ENCODE data around the gene KCND3. TPM values are rescaled to one million over a fixed set of nuclear protein-coding genes. Genes with fewer than 3 reads are reported as not detected.

The KCND3 gene
- total RNA-seq, 4 donors from 2014 or later = 4.8 to 11.1 (median 5.7) TPM

DNA sequence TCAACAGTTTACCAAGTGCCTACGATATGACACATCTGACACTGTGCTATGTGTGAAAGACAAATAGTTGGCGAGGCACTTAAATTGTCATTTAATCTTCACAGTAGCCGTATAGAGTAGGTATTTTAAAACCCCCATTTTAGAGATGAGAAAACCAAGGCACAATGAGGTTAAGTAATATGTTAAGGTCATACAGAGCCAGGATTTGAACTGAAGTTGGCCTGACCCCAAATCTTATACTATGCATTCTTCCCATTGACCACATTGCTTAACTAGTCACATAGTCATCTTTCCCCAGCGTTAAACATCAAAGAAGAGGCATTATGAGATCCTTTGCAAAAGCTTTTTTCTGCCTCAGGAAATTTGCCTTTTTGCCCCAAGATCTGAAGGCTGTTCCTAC is 254.1 kb downstream of the KCND3 start:
- TF ChIP-seq, protein P1, sequence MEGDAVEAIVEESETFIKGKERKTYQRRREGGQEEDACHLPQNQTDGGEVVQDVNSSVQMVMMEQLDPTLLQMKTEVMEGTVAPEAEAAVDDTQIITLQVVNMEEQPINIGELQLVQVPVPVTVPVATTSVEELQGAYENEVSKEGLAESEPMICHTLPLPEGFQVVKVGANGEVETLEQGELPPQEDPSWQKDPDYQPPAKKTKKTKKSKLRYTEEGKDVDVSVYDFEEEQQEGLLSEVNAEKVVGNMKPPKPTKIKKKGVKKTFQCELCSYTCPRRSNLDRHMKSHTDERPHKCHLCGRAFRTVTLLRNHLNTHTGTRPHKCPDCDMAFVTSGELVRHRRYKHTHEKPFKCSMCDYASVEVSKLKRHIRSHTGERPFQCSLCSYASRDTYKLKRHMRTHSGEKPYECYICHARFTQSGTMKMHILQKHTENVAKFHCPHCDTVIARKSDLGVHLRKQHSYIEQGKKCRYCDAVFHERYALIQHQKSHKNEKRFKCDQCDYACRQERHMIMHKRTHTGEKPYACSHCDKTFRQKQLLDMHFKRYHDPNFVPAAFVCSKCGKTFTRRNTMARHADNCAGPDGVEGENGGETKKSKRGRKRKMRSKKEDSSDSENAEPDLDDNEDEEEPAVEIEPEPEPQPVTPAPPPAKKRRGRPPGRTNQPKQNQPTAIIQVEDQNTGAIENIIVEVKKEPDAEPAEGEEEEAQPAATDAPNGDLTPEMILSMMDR (IDR thresholded peaks at IDR 0.05; ENCODE audit: low read depth) = no peak

DNA sequence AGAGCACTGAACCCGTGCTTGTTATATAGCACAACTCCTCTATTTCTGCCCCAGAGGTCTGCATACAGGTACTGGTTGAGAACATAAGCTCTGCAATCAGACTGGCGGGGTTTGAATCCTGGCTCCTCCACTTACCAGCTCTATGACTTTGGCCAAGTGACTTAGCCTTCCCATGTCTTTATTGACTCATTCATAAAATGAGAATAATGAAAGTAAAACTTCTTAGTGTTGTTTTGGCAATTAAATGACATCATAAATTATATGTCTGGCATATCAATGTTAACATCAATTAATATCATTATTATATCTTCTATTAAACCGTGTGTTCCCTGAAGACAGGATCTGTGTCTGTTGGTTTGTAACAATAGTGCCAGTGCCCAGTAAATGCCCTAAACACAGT is 254.6 kb downstream of the KCND3 start:
- TF ChIP-seq, protein P1 (IDR thresholded peaks at IDR 0.05; ENCODE audit: low read depth) = no peak

DNA sequence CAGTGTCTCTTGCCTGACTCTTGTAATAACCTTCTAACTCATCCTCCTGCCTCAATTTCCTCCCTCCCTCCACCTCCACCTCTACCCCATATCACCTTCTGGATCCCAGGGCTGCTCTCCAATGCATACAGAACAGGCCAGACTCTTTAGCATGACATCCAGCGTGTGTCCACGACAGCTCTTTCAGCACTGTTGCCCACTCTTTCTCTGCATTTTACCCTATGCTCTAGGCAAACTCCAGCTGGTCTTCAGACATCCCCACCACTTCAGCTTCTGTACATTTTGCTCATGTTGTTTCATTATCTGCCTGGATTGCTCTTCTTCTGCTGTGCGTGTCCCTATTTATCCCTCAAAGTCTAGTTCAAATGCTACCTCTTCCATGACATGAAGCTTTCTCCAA is 255.0 kb downstream of the KCND3 start:
- TF ChIP-seq, protein P1 (IDR thresholded peaks at IDR 0.05; ENCODE audit: low read depth) = no peak

DNA sequence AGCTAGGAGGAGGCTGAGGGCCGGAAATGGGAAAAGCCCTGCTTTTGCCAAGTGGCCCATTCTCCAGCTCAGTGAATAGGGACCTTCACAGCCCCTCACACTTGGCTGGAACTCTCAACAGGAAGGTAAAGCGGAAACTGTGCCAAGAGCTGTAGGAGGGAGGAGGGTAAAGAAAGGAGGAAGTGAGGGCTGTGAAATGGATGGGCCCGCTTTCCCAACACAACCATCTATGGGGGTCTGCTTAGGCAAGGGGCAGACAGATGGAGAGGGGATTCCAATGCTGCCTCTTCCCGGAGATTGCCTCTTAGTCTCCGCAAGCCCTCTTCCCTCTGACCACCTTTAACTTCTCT is 255.5 kb downstream of the KCND3 start:
- TF ChIP-seq, protein P1 (IDR thresholded peaks at IDR 0.05; ENCODE audit: low read depth) = no peak

DNA sequence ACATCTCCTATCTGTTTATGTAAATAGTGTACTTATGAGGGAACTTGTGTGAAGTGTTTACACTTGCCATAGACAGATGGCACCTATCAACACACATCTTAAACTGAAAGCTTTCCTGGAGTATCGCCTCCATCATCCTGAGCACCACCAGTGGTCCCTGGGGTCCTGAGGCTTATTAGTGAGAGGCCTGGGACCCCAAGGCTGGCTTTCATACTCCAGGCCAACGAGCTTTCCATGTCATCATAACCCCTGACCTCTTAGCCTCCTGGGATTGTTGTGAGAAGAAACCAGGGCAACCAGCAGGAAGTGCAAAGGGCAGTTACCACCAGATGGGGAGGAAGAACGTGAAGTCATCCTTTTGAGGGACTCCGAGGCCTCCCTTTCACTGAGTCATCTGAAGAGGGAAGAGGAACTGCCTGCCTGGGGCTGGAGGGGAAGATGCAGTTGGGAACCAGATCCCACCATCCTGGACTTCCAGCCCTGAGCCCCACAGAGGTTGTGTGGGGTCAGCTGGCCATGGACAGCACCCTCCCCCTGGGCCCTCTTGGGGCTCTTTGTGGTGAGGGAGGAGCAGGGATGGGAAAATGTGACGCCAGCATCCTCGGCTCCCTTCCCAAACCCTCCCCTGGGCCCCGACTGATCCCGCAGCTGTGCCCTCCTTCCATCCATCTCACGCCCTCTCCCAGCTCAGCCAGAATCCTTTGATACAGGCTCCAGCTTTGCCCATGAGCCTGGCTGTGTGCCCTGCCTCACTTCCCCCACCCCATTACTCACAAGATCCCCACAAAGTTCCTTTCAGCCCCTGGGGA is 256.1 kb downstream of the KCND3 start:
- TF ChIP-seq, protein P1 (IDR thresholded peaks at IDR 0.05; ENCODE audit: low read depth) = no peak

DNA sequence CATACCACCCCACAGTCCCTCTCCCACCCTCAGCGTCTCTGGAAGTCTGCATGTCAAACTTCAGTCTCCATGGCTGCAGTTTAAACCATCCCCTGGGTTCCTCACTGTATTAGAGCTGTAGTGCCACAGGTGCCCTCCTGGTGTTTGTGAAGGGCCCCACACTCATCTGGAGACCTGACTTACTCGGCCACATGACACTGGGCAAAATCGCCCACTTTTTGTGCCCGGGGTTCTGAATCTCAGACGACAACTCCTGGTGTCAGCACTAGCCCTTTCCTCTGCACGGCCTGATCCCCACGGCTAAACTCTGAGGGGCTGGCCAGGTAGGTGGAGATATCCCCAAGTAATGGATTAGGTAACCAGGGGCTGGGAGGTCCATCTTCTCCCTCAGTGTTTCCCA is 256.8 kb downstream of the KCND3 start:
- TF ChIP-seq, protein P1 (IDR thresholded peaks at IDR 0.05; ENCODE audit: low read depth) = no peak

DNA sequence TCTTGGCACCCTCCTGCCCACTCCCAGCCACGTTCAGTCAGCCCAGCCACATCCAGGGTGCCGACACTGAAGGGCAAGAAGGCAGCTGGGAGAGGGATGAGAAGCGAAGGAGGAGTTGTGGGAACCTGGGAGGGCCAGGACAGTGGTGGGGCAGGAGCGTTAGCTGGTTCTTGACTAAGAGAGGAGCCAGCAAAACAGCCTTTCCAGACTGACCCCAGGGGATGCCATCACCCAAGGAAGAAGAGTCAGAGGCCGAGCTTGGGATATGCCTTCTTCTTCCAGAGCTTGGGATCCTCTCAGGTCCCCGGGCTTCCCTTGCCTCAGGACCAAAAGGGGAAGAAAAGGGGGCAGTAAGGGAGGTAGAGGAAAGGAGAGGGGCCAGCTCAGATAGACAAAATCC is 257.5 kb downstream of the KCND3 start:
- TF ChIP-seq, protein P1 (IDR thresholded peaks at IDR 0.05; ENCODE audit: low read depth) = no peak
